GM04504 (cell line): Measurements from ENCODE around the gene CXCL13.
"Not testable (repeated sequence)": the region's sequence is repeated elsewhere in the genome, so short reads cannot be mapped to it uniquely, and the experiment has no call there.

Source experiments
- DNase-seq: peaks from one replicate; pipeline ENCODE4 v3.0.0-alpha.2; 2012; ENCODE audit warnings: low read depth

Gene CXCL13

GRCh38 chr4:77601614-77602187, 3.9 kb upstream of the CXCL13 start:
- DNase-seq = no peak

GRCh38 chr4:77613267-77613666, 7.6 kb downstream of the CXCL13 start:
- DNase-seq = no peak

- no peak for DNase-seq
Measured at GRCh38 chr4:77615153-77615552, 9.5 kb downstream of the CXCL13 start.

GRCh38 chr4:77617203-77617602, 11.6 kb downstream of the CXCL13 start:
- DNase-seq = no peak

- peak; percentile 37 for DNase-seq
Measured at GRCh38 chr4:77618383-77619241, 13.0 kb downstream of the CXCL13 start.

- no peak for DNase-seq
Measured at GRCh38 chr4:77619408-77619807, 13.8 kb downstream of the CXCL13 start.

- DNase-seq = no peak
Measured at GRCh38 chr4:77621254-77621653, 15.6 kb downstream of the CXCL13 start.

GRCh38 chr4:77623091-77623490, 17.5 kb downstream of the CXCL13 start:
- DNase-seq = no peak

- DNase-seq = no peak
Measured at GRCh38 chr4:77624213-77624612, 18.6 kb downstream of the CXCL13 start.

- DNase-seq = no peak
Measured at GRCh38 chr4:77625485-77625884, 19.9 kb downstream of the CXCL13 start.

GRCh38 chr4:77629885-77630284, 24.3 kb downstream of the CXCL13 start:
- no peak for DNase-seq

GRCh38 chr4:77631276-77631675, 25.7 kb downstream of the CXCL13 start:
- no peak for DNase-seq

- DNase-seq = no peak
Measured at GRCh38 chr4:77634132-77634785, 28.6 kb downstream of the CXCL13 start.

GRCh38 chr4:77635246-77635645, 29.6 kb downstream of the CXCL13 start:
- no peak for DNase-seq

GRCh38 chr4:77635876-77636275, 30.3 kb downstream of the CXCL13 start:
- no peak for DNase-seq

- DNase-seq = peak; percentile 21
Measured at GRCh38 chr4:77636902-77637301, 31.3 kb downstream of the CXCL13 start.

- DNase-seq = not testable (repeated sequence)
Measured at GRCh38 chr4:77644069-77644468, 38.4 kb downstream of the CXCL13 start.

GRCh38 chr4:77650787-77651186, 45.2 kb downstream of the CXCL13 start:
- no peak for DNase-seq

GRCh38 chr4:77651820-77652219, 46.2 kb downstream of the CXCL13 start:
- no peak for DNase-seq

- no peak for DNase-seq
Measured at GRCh38 chr4:77652237-77652897, 46.7 kb downstream of the CXCL13 start.

GRCh38 chr4:77653162-77653758, 47.6 kb downstream of the CXCL13 start:
- no peak for DNase-seq

- not testable (repeated sequence) for DNase-seq
Measured at GRCh38 chr4:77660318-77660717, 54.7 kb downstream of the CXCL13 start.
